Stimulated activated CD4-positive, alpha-beta T cell treated with anti-CD3 and anti-CD28 coated beads, Interleukin-15, amount 100 ng/mL, for 48 hours (primary cell): ENCODE results near the gene ZNF579.
"Not testable (repeated sequence)": the region's sequence is repeated elsewhere in the genome, so short reads cannot be mapped to it uniquely, and the experiment has no call there.

Source experiments
- DNase-seq, 2 donors: peaks; one replicate each; pipeline ENCODE4 v3.0.0-alpha.2; 2020; ENCODE audit warnings: low read depth in 2 of 2

Gene ZNF579

GRCh38 chr19:55593096-55593772 is 12.6 kb upstream of the ZNF579 start:
- no peak for DNase-seq

DNA sequence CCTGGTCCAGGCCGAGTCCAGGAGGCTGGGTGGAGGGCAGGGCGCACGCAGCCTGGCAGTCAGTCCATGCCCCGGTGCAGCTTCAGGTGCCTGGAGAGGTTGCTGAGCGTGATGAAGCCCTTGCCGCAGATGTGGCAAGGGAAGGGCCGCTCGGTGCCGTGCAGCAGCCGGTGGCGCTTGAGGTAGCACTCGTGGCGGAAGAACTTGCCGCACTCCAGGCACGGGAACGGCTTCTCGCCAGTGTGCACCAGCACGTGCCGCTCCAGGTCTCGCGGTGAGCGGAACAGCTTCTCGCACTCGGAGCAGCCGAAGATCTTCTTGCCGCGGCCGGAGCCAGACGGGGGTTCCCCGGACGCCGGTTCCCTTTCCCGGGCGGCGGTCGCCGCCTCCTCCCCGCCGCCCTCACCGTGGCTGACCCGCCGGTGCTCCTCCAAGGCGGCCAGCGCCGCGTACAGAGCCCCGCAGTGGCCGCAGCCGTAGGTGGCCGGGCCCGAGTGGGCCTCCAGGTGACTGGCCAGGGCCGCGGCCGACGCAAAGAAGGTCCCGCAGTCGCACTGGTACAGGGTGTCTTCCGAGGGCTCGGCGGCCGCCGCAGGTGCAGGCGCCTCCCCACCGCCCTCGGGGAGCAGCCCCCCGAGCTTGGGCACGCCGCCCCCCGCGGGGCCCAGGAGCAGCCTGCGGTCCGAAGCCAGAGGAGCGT is 11.9 kb upstream of the ZNF579 start:
- DNase-seq = no peak

- DNase-seq = no peak
These were observed 10.9 kb upstream of the ZNF579 start for GRCh38 chr19:55591555-55591954.

DNA sequence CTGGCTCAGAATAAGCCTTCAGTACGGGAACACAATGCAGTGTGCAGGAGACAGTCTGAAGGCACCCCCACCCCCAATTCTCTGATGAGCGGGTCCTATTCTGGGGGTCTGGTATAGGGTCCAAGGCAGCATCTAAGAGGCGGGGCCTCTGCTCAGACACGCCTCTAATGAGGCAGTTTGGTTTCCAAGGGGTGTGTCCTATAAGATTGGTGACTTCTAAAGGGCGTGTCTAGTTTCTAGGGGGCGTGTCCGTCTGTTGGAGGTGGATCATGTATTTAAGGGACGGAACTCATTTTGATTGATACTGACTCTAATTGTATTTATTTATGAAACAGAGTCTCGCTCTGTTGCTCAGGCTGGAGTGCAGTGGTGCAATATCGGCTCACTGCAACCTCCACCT is 10.0 kb upstream of the ZNF579 start:
- DNase-seq = no peak

DNA sequence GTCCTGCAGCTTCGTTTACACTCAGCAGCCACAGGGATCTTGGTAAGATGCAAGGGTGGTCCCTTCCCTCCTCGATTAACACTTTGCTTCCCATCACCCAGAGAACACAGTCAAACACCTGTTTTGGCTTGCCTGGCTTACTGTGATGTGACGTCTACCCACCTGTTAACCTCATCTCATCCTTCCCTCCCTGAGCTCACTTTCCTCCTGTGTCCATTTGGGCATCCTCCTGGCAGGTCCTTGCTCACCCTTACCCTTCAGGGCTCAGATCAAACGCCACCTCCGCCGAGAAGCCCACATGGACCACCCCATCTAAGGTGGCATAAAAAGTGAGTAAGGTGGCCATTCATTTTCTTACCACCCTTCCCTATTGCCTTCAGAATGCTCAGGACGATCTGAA is 9.5 kb upstream of the ZNF579 start:
- no peak for DNase-seq

GRCh38 chr19:55588738-55589137 is 8.1 kb upstream of the ZNF579 start:
- DNase-seq = no peak

- DNase-seq = peak; percentile 90 to 95
These were observed 6.5 kb upstream of the ZNF579 start for GRCh38 chr19:55586976-55587668.

GRCh38 chr19:55585658-55586339 is 5.2 kb upstream of the ZNF579 start:
- peak in 1 of 2 donors; percentile 40 for DNase-seq

- DNase-seq = no peak
These were observed 4.2 kb upstream of the ZNF579 start for GRCh38 chr19:55584871-55585270.

DNA sequence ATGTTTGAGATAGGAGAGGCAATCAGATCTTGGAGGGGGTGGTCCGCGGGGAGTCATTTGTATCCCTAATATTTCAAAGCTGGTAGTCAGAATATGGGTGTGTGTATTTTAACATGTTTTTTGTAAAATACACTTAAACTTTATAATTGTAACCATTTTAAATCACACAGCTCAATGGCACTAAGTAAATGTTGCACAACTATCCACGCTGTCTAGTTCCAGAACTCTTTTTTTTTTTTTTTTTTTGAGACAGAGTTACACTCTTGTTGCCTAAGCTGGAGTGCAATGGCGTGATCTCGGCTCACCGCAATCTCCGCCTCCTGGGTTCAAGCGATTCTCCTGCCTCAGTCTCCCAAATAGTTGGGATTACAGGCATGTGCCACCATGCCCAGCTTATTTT is 3.2 kb upstream of the ZNF579 start:
- not testable (repeated sequence) for DNase-seq

GRCh38 chr19:55582284-55582683 is 1.6 kb upstream of the ZNF579 start:
- not testable (repeated sequence) for DNase-seq

- DNase-seq = no peak
These were observed 1.2 kb upstream of the ZNF579 start for GRCh38 chr19:55581823-55582223.

GRCh38 chr19:55581145-55581822 is 636 bp upstream of the ZNF579 start:
- DNase-seq = no peak

GRCh38 chr19:55579766-55580621 is 654 bp downstream of the ZNF579 start:
- DNase-seq = no peak

GRCh38 chr19:55578761-55579747 is 1.6 kb downstream of the ZNF579 start:
- DNase-seq = no peak

- no peak for DNase-seq
These were observed 2.5 kb downstream of the ZNF579 start for GRCh38 chr19:55578031-55578760.

DNA sequence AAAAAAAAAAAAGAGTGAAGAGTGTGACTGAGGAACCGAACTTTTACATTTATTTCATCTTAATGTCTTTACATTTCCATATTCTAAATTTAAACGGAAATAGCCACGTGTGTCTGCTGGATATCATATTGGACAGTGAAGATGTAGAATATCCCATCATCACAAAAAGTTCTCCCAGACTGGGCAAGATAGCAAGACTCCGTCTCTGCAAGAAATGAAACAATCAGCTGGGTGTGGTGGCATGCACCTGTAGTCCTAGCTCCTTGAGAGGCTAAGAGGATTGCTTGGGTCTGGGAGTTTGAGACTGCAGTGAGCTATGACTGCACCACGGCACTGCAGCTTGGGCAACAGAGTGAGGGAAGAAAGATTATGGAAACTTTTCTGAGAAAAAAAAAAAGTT is 3.9 kb downstream of the ZNF579 start:
- DNase-seq = no peak

- not testable (repeated sequence) for DNase-seq
These were observed 6.7 kb downstream of the ZNF579 start for GRCh38 chr19:55573929-55574328.

- DNase-seq = not testable (repeated sequence)
These were observed 11.2 kb downstream of the ZNF579 start for GRCh38 chr19:55569477-55569876.
